HG02884 (cell line): ENCODE measurements around the gene HSPBP1.

Experiments used
- ATAC-seq: cut with Tn5 transposase; IDR thresholded peaks from one replicate; pipeline ENCODE4 v1.9.1; 2021; ENCODE audit warnings: mild to moderate bottlenecking, moderate library complexity; ENCODE audit not compliant: unreplicated experiment

Gene HSPBP1

GRCh38 chr19:55276720-55277430 is 3.0 kb downstream of the HSPBP1 start:
- no peak for ATAC-seq

GRCh38 chr19:55275851-55276719 is 3.8 kb downstream of the HSPBP1 start:
- ATAC-seq = peak; percentile 58

- no peak for ATAC-seq
Measured at GRCh38 chr19:55273978-55274707, 5.8 kb downstream of the HSPBP1 start.

DNA sequence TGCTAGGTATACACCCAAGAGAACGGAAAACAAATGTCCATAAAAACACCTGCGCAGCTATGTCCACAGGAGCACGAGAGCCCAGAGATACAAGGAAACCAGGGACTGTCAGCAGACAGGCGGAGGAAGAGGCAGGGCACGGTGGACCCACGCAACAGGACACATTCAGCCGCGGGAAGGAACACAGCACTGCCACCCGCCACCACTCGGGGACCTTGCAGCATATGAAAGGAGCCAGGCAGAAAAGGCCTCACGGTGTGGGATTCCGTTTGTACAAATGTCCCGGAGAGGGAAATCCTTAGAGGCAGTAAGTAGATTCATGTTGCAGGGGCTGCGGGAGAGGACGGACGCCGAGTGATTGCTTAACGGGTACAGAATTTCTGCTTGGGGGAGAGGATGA is 7.8 kb downstream of the HSPBP1 start:
- ATAC-seq = no peak

DNA sequence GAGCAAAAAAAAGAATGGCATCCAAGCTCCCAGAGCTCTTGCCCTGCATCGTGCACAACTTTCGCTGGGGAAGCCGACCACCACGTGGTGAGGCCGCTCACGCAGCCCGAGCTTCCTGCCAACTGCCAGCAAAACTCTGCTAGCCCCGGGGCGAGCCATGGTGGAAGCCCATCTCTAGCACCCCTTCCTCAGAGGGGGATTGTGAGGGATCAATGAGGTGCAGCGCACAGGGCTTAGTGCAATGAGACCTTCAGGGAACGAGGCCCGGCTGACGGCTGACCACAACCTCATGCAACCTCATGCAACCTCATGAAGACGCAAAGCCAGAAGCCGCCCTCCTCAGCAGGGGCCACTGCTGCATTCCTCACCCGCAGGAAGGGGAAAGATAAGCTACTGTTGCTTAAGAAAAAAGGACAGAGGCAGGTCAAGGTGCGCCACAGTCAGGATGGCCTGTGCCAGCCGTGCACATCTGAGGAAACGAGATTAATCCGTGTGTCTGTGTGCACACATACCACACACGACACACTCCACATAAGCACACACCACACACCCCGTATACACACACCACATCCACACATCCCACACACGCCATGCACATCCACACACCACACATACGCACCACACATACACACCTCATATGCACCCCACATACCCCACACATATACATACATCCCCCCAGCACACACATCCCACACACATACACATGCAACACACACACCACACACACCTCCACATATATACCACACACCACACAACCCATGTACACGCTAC is 9.6 kb downstream of the HSPBP1 start:
- ATAC-seq = no peak

DNA sequence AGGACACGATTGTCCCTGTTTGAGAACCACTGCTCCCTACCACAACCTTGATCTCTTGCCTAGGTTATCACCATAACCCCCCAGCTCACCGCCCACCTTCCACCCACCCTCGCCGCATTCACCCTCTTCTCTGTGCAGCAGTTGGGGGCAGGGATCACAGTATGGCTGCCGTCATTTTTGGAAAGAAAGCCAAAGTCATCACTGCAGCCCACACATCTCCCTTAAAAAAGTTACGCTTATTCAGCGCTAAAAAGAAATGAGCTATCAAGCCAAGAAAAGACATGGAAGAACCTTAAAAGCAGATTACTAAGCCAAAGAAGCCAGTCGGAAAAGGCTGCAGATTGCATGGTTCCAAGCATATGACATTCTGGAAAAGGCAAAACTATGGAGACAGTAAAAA is 10.6 kb downstream of the HSPBP1 start:
- ATAC-seq = no peak

- no peak for ATAC-seq
Measured at GRCh38 chr19:55266840-55267239, 13.1 kb downstream of the HSPBP1 start.

GRCh38 chr19:55266404-55266803 is 13.5 kb downstream of the HSPBP1 start:
- no peak for ATAC-seq

- no peak for ATAC-seq
Measured at GRCh38 chr19:55265723-55266386, 14.1 kb downstream of the HSPBP1 start.

DNA sequence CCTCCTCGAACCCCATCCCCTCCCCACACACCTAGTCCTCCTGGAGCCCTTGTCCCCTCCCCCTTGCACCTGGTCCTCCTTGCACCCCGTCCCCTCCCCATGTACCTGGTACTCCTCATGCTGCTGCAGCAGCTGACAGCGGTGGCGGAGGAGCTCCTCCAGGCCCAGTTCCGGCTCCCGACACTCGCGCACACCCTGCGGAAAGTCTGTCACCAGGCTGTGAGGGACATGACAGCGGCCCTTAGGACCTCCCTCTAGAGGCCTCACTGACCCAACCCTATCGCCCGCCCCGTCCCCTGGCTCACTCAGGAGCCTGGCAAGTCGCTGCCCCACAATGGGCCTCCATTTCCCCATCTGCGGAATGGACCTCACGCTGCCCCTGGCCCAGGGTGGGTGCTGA is 14.7 kb downstream of the HSPBP1 start:
- ATAC-seq = no peak

DNA sequence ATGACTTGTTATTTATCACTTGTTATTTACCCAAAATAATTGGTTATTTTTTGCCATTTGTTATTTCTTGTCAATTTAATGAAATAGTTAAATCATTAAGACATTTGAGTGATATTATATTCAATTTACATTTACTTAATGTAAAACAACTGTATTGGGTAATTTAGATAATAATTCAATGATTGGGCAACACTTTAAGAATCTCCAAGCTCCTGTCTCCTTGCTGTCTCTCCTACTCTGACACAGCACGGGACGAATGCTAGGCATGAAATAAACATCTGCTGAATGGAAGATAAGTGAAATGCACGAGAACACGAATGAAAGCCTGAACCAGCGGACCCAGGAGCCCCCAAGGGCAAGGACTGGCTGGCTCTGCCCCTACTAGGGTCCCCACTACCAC is 15.4 kb downstream of the HSPBP1 start:
- no peak for ATAC-seq

DNA sequence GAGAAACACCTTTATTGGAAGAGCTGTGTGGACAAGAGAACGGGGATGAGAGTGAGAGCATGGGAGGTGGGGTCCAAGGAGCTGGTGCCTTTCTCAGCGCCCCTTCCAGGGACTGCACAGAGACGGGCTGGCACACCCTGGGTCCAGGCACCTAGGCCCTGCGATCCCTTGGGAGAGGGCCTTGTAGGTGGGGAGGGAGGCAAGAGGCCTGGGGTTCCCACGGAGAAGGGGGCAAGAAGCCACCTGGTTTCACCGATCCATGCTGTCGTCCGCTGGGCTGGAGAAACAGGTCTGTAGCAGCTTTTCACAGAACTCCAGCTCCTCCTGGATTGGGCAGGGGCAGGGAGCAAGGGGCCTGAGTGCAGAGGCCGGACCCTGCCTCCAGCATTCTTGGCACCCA is 17.6 kb downstream of the HSPBP1 start:
- ATAC-seq = no peak

GRCh38 chr19:55261671-55262126 is 18.2 kb downstream of the HSPBP1 start:
- no peak for ATAC-seq

DNA sequence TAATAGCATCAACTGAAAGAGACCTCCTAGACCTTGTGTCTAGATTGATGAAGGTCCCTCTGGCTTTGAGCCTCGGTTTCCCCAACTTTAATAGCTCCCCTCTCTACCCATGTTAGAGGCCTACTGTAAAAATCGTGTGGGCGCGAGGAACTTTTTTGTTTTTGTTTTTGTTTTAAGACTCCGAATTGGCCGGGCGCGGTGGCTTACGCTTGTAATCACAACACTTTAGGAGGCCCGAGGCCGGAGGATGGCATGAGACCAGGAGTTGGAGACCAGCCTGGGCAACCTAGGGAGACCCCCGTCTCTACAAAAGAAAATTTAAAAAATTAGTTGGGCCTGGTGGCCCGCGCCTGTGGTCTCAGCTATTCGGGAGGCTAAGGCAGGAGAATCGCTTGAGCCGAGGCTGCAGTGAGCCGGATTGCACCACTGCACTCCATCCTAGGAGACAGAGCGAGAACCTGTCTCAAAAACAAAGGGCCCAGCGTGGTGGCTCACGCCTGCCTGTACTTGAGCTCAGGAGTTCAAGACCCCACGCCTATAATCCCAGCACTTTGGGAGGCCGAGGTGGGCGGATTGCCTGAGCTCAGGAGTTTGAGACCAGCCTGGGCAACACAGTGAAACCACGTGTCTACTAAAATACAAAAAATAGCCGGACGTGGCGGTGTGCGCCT is 20.2 kb downstream of the HSPBP1 start:
- no peak for ATAC-seq

GRCh38 chr19:55258828-55259539 is 20.9 kb downstream of the HSPBP1 start, which contains the start of gene PPP6R1:
Gene PPP6R1, minus strand, starts transcription at chr19:55259017. Its CDS starts 11,914 bp downstream, at chr19:55247103.
- peak; percentile 54 for ATAC-seq

DNA sequence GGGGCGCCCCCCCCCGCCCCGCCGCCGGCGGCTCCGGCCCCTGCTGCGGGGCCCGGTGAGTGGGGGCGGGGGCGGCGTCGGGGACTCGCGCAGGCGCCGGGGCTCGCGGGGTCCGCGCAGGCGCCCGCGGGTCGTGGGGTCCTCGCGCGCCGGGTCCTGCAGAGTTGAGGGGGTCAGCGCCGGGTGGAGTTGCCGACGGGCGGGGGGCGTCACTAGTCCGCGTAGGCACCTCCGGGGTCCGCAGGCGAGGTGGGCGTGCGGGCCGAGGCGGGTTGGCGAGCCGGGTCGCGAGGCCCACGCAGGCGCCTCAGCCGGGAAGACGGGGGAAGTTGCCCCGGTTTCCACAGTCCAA is 21.5 kb downstream of the HSPBP1 start:
- ATAC-seq = peak; percentile 15

GRCh38 chr19:55257461-55258420 is 22.2 kb downstream of the HSPBP1 start:
- ATAC-seq = no peak
